Activated CD4-positive, alpha-beta T cell treated with anti-CD3 and anti-CD28 coated beads, Interleukin-2, amount 50 U/mL, for 4 hours (primary cell): ENCODE measurements around the gene CA4.
"Not testable (repeated sequence)": the region's sequence is repeated elsewhere in the genome, so short reads cannot be mapped to it uniquely, and the experiment has no call there.

Experiments
- DNase-seq, 2 experiments: peaks; one replicate each; pipeline ENCODE4 v3.0.0-alpha.2; 2020

Gene CA4

DNA sequence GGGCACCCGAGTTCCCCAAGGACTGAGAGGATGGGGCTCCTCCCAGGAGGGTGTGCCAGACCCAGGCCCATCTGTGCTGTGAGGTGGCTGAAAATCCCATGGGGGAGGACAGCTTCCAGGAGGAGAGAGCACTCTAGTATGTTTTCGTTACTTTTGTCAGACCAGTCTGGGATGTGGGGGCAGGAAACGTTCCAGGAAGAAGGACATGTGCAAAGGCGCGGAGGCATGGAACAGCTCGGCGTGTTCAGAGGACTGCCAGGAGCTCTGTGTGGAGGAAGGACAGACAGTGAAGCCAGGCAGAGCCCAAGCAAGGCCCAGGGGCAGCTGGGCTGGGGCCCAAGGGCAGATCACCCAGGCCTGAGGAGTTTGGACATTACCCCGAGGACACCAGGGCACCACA lies 7.0 kb downstream of the CA4 start:
- no peak for DNase-seq

DNA sequence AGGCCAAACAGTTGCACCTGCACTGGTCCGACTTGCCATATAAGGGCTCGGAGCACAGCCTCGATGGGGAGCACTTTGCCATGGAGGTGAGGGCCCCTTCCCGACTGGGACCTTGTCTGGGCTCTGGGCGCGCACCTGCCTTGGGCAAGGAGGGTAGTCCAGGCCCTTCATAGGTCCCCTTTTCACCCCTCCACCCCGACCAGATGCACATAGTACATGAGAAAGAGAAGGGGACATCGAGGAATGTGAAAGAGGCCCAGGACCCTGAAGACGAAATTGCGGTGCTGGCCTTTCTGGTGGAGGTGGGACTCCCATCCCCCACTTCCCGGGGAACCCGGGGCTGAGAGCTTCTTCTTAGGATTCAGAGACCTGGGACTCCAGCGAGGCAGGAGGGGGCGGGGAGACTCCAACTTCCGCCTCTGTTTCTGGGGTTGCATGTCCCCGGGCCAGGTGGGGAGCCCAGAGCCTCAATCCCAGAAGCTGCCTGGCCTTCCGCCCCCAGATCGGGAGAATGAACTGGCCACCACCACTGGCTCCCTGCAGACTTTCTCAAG lies 7.8 kb downstream of the CA4 start:
- no peak for DNase-seq

DNA sequence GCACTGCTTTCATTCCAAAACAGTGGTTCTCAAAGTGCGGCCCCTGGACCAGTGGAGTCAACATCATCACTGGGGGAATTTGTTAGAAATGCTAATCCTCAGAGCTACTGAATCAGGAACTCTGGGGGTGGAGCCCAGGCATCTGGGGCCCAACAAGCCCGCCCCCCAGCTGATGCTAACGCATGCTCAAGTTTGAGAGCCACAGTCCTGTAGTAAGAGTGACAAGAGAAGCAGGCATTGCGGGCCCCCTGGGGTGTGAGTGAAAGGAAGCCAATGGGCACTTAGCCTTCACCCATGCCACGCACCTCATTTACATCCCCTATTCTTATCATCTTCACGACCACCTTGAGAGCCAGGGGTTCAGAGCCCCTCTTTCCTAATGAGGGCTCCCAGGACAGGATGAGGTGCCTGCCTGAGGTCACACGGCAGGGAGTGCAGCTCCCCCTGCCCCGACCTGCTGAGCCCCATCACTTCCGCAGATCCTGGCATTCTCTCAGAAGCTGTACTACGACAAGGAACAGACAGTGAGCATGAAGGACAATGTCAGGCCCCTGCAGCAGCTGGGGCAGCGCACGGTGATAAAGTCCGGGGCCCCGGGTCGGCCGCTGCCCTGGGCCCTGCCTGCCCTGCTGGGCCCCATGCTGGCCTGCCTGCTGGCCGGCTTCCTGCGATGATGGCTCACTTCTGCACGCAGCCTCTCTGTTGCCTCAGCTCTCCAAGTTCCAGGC lies 9.1 kb downstream of the CA4 start:
- no peak for DNase-seq

DNA sequence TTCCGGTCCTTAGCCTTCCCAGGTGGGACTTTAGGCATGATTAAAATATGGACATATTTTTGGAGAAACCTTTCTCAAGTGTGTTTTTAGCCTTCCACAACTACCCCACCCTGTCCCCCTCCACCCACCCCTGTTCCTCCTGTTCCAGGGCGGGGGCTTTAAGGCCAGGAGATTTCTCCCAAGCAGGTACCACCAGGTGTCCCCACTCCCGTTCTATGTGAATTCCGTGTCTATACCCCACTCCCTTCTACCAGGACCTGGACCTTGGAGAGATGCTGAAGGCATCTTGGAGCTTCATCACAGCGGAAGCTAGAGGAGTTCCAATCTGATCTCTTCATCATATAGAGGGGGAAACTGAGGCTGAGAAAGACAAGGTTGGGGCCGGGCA lies 9.7 kb downstream of the CA4 start:
- no peak for DNase-seq

DNA sequence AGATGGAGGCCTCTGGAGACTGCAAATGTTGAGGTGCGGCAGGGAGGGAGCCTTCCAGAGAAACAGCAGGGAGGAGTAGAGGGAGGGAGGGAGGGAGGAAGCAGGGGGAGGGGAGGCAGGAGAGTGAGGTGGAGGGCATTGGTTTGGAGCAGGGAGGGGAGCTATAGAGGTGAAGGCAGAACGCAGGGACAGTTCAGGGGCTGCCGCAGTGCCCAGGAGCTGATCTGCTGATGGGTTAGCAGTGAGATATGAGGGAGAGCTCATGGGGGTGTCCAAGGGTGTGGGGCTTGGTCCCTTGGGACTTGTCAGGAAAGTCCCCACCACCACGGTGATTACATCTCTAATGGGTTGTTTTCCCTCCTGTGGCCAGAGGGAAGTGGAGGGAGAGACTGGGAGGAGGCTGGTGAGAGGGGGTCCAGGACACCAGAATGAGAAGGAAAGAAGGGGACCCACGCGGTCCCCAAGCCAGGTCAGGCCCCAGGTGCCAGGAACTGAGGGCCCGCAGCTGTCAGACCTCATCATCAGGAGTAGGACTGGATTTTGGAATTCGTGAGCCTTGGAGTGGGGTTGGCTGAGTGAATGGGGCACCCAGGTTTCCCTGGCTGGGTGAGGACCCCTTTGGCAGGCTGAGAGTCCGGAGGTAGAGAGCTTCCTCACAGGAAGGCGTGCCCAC lies 11.2 kb downstream of the CA4 start:
- DNase-seq = no peak

DNA sequence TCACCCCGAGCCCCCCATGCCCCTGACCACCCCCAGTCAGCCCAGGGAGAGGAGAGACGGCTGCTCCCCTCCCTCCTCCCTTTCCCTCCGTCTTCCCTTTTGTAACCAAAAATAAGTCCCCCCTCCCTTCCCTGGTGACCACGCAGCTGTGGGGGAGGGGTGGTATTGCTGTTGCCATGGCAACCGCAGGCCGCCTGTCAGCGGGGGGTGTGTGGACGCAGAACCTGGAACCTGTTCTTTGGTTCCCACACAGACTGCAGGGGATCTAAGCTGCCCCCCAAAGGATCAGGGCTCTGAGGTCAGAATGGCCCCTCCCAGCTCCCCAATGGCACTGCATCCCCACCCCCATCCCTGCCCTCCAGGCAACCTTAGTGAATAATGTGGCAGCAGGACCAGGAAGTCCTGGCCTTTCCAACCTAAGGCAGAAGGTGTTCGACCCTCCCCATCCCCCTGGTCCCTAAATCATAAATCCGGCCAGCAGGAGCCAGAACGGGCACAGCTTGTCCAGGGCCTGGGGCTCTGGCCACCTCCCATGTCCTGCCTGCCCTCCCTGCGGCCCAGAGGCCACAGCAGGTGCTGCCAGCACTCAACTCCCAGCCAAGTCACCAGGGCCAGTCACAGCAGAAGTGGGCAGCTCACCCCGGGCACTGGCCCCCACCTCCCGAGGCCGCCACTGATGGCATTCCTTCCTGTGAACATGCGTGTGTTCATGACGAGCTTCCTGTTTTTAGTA lies 12.0 kb downstream of the CA4 start:
- DNase-seq = no peak

DNA sequence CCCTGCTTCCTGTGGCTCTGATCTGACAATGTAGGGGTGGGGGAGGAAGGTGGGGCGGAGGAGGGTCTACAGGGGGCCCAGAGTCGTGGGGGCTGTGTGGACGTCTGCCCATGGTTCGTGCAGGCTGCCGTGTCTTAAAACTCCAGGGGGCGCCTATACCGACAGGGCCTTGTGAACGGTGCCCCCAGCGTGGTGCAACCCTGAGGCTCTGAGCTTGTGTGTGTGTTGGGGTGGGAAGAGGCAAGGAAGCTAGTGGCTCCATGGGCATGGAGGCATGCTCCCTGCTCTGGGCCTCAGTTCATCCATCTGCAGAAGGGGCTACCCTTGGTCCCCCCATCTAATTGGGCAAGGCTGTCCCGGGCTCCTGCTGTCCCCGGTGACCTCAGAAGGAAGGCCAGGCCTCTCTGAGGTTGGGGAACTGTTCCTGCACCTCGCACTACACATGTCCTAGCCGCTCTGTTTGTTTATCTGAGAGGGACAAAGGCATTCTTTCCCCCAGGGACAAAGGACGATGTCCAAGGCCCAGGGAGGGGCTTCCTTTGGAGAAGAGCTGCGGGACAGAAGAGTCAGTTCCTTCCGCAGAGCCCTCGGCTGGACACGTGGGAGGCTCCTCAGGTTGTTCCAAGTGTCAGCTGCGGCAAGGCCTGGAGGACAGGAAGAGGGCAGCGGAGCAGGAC lies 13.5 kb downstream of the CA4 start:
- no peak for DNase-seq

DNA sequence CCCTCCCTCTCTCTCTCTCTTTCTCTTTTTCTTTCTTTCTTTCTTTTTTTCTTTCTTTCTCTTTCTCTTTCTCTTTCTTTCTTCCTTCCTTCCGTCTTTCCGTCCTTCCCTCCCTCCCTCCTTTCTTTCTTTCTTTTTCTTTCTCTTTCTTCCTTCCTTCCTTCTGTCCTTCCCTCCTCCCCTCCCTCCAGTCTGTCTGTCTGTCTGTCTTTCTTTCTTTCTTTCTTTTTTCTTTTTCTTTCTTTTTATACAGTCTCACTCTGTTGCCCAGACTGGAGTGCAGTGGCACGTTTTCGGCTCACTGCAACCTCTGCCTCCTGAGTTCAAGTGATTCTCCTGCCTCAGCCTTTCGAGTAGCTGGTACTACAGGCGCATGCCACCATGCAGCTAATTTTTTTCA lies 14.4 kb downstream of the CA4 start:
- DNase-seq = no peak

DNA sequence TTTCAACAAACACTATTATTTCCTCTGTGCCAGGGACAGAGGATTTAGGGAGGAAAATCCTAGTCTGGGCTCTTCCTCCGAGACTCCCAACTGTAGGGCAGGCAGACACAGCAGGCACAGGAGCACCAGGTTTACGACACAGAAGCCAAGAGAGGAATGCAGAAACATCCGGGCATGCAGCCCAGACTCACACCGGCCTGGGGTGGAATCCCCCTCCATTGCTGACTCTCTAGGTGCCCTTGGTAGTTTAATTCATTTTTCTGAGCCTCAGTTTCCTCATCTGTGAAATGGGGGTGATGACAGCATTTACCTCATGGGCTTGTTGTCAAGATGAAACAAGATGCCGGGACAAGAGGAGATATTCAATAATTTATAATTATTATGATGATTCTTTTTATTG lies 14.9 kb downstream of the CA4 start:
- no peak for DNase-seq

DNA sequence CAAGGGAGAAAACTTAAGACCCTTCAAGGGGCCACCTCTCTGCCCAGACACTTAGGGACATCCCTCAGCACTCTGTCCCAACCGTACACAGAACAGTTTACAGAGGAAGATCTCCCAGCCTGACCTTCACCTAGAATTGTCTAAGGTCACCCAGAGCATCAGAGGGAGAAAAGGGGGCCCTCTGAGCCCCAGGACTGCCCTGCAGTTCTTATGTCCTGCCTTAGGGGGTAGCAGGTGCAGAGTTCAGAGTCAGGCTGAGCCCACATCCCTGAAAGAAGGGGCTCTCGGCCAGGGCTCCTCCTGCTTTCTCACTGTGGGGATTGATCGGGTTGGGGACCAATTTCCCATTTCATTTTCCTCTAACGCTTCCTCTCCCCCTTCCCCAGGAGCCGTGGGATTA lies 15.4 kb downstream of the CA4 start:
- no peak for DNase-seq

DNA sequence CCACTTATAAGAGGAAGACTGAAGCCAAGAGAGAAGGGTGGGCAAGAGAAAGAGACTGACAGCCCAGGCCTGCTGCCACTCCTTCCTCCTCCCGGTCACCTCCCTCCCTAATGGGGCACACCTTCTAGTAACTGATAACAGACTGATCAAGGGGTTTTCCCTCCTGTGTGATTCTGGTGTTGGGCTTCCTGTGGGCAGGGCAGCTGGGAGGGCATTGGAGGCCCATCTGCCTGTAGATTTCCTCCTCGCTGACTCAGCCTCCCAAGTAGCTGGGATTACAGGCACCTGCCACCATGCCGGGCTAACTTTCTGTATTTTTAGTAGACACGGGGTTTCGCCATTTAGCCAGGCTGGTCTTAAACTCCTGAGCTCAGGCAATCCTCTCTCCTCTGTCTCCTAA lies 16.2 kb downstream of the CA4 start:
- DNase-seq = no peak

DNA sequence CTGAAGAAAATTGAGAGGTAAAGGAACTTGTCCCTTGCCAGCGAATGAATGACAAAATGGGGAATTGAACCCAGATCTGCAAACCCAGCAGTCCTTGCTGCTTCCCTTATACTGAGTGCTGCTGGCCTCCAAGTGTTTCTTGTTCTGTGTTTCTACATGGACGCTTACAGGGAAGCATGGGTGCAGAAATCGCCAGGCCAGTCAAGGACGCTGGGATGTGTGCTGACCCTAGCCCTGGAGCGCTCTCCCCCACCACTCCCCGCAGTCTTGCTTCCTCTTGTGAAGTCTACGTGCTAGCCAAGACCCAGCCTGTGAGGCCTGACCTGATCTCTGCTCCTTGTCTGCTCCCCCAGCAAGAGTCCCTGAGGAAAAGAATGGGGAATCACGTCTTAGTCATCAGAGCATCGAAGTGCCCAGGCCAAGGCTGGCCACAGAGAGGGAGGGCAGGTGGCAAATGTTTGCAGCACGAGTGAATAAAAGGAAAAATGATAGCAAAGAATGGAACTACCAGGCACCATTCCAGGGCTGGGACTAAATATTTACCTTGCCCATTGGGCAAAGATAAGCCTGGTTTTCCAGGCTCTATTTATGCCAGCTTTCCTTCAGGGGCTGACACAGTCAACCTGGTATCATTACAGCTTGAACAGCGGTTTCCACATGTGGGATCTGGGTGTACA lies 17.4 kb downstream of the CA4 start:
- DNase-seq = no peak

DNA sequence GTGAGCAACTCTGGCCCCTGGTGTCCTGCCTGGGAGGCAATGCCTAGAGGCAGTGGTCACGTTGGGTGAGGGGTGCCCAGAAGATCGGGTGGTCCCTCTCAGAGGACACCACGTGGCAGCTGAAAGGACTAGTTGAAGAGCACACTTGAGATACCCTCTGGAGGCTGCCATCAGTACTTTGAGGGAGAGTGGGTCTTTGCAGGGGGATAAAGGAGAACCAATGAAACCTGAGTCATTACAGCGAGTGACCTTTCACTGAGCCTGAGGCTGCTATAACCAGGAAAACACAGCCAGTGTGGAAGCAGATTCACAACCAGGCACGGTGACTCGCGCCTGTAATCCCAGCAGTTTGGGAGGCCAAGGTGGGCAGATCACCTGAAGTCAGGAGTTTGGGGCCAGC lies 18.9 kb downstream of the CA4 start:
- no peak for DNase-seq

DNA sequence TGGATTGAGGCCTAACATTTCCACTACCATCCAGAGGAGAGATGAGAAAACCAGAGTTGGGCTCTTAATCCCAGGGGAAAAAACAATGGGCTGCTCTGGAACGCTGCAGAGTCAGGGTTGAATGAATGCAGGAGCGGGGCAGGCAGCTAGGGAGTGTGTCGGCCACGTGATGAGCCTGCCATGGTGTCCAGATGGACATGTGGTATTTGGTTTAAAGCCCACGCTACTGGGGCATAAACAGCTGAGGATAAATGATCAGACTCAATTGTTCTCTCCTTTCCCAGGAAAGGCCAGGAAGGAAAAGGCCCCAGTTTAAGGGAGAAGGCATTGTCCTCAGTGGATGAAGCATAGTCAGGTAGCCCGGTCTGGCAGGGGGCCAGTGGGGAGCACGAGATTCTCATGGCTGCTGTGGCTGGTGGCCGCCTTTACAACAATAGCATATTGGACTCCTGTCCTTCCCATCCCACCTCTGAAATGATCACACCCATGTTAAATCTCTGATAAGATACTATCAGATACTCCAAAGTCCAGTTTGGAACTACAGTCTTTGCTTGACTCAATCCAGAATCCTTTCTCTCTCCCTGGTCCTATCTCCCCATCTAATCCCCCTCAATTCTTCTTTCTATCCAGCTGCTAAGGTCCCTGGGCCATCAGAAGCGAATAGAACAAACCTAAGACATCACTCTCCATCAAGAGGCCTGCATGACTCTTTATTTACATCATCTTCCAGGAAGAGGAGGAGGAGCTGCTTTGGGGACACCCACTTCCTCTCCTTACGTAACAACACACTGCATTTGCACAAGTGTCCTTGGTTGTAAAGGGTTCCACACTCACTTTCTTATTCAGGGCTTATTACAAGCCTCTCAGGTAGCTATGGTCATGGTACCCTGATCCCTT lies 20.4 kb downstream of the CA4 start:
- DNase-seq = no peak

DNA sequence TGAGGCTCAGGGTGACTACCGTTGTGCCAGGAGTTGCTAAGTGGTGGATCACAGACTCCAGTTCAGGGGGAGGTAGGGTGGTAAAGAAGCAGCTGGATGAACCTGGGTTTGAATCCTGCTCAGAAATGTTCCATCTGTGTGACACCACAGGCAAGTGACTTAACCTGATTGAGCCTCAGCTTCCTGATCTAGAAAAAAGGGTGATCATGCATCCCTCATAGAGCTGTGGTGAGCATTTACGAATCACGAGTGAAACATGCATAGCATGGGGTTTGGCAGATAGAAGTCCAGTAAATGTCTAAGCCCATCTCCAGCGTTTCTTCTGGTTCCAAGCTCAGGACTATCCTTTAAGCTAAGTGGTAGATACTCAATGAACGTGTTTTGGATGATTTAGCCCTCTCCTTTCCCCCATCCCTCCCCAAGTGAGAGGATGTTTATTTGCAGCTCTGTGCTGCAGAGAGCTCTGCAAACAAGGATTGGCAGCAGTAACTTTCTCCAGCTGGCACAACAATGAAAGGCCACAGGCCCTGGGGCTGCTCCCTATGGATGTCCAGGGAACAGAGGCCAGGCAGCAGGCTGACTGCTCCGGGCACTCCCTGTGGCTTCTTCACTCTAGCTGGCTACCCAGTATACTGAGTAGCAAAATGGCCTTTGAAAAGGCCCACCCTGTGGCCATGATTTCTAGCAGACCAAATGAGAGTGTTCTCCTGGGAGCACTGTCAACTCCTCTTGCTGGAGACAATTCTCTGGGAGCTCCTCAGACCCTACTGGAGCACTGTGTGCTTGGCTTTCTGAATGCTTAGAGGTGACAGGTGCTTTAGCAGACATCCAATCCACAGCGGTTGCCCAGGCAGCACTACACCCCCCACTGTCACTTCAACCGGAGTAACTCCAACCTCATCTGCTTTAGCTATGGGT lies 21.3 kb downstream of the CA4 start:
- no peak for DNase-seq

DNA sequence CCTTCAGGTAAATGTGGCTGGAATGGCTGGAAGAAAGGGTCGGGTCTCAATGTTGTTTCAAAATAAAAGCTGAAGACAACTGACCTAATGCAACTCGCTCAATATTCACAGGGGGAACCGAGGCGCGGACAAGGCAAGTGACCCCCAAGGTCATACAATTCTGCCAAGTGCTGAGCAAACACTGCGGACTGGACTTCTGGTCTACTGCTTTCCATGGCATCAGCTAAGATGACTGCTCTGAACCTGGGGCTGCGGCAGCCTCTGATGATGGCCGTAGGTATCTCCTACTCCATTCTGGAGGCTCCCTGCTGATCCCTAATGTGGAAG lies 21.9 kb downstream of the CA4 start:
- DNase-seq = no peak

DNA sequence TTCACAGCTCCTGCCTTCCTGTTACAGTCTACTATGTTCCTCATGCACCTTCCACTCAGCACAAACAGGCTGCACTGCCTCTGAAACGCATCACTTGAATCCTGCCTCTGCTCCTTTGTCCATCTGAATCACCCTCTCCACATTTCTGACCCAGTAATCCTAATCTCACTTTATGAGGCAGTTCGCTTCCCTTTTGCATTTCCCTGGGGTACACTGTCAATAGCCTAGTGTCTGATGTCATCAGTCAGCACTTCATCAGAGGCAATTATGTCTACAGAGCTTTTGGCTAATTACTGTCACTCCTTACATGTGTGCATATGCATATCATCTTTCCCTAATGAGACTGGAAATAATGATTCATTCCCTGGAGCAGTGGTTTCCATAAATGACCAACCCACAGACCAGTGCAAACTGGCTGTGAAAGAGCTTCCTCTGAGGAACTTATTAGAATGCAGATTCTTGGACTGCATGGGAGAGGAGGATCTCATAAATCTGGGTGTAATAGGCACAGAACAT lies 23.6 kb downstream of the CA4 start:
- DNase-seq = no peak

DNA sequence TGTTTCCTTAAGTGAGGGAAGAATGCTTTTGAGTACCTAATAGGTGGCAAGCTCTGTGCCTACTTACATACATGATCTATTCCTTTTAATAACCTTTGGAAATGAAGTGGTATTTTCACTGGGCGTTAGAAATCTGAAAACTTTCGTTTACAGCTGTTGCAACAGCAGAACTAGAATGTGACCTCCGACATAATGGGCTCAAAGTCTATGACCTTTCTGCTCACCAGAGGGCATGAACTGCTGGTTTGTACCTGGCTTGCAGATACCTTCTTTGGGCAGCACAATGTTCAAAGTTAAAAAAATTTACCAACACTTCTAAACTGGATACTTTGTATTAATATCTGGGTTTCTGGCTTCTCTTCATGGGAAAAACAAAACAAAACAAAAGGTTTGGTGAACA lies 24.3 kb downstream of the CA4 start:
- DNase-seq = no peak

DNA sequence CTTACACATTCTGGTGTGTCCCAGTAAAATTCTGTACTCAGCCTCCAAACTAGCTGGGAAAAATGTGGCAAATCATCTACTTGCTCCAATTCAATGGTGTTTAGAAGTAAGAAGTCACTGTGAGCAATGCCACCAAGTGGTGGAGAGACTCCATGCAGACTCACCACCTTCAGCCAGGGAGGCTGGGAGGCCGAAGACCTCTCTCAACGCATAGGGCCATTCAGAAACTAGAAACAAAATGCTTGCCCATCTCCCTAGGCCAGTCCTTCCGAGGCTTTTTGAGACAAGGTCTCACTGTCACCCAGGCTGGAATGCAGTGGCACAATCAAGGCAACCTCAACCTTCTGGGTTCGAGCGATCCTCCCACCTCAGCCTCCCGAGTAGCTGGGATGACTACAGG lies 25.0 kb downstream of the CA4 start:
- DNase-seq = not testable (repeated sequence)

DNA sequence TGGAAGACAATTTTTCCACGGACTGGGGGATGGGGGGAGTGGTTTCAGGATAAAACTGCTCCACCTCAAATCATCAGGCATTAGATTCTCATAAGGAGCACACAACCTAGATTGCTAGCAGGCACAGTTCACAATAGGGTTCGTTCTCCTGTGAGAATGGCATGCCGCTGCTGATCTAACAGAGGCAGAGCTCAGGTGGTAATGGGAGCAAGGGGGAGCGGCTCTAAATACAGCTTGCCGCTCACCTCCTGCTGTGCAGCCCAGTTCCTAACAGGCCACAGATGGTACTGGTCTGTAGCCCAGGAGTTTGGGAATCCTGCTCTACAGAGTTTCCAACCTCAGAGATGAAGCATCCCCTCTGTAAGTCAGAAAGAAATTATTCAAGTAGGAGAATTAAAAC lies 27.0 kb downstream of the CA4 start:
- not testable (repeated sequence) for DNase-seq
